Endothelial cell of umbilical vein (primary cell): Measurements from ENCODE around the gene INPP5K. TPM values are rescaled to one million over a fixed set of nuclear protein-coding genes. Genes with fewer than 3 reads are reported as not detected.
A peak's percentile ranks its signal among the peaks of the same experiment; 100 is the strongest.
"Not testable (repeated sequence)": the region's sequence is repeated elsewhere in the genome, so short reads cannot be mapped to it uniquely, and the experiment has no call there.

ENCODE experiments used
- BruUV-seq: library from RNA; stranded (reverse); fragments of 400-500 nt; replicated peaks from 2 replicates; lab custom pipeline; 2021; lab: Mats Ljungman, UMichigan
- CTCF ChIA-PET: fragments of 300-600, 350-600 bp; sonication (Branson Sonifier 250); formaldehyde crosslinking; loops from one replicate; lab custom pipeline; 2021; ENCODE audit warnings: antibody characterized with exemption, inconsistent platforms; lab: Charles Lee
- POLR2A ChIA-PET: fragments of 300-600, 350-600 bp; sonication (Branson Sonifier 250); formaldehyde crosslinking; loops from one replicate; lab custom pipeline; 2021; ENCODE audit warnings: antibody characterized with exemption, inconsistent platforms; lab: Charles Lee
- DNase-seq: peaks from one replicate; pipeline ENCODE4 v3.0.0-alpha.2; 2011; ENCODE audit warnings: low read depth, low spot score
- FAIRE-seq: peaks from 2 replicates; lab custom pipeline; 2011; peaks lifted over from hg19 to GRCh38; lab: Jason Lieb, UNC
- H2AFZ ChIP-seq: 2 replicates; pipeline ENCODE4 v1.6.0; 2012; ENCODE audit warnings: low read depth, low read length, control low read depth, inconsistent platforms
- H3K27ac ChIP-seq: 2 replicates; pipeline ENCODE4 v1.5.1; 2011; ENCODE audit warnings: low read depth, mild to moderate bottlenecking, control low read depth, low read length, moderate library complexity; ENCODE audit not compliant: insufficient read depth
- H3K27me3 ChIP-seq, 2 experiments: 2 replicates each; pipeline versions ENCODE4 v1.6.0 to v1.6.1; 2011; ENCODE audit warnings: low read length in 2 of 2, mixed read lengths in 1 of 2; ENCODE audit not compliant: control insufficient read depth in 2 of 2, insufficient read depth in 2 of 2
- H3K36me3 ChIP-seq, 2 experiments: 2 replicates in 1 of 2; 3 replicates in 1 of 2; pipeline ENCODE4 v1.5.1; 2011; ENCODE audit warnings: low read length in 2 of 2, mild to moderate bottlenecking in 1 of 2, moderate library complexity in 1 of 2; ENCODE audit not compliant: control insufficient read depth in 2 of 2, insufficient read depth in 2 of 2; ENCODE audit errors: extremely low read depth in 1 of 2
- H3K4me1 ChIP-seq: 3 replicates; pipeline ENCODE4 v1.5.1; 2011; ENCODE audit warnings: mild to moderate bottlenecking, low read length; ENCODE audit not compliant: control insufficient read depth, insufficient read depth; ENCODE audit errors: extremely low read depth
- H3K4me2 ChIP-seq: 2 replicates; pipeline ENCODE4 v1.6.1; 2011; ENCODE audit warnings: low read length, control low read depth, mixed read lengths; ENCODE audit not compliant: insufficient read depth
- H3K4me3 ChIP-seq, 3 experiments: fragments of 200-600 bp in 1 of 3; sonication (generic), shearing (Covaris generic) in 1 of 3; replicated peaks in 1 of 3; 2 replicates each; pipeline ENCODE4 v1.5.1; 2011 to 2016; ENCODE audit warnings: control low read depth in 3 of 3, low read length in 3 of 3, mild to moderate bottlenecking in 2 of 3, inconsistent platforms in 1 of 3, low read depth in 1 of 3, moderate library complexity in 1 of 3; ENCODE audit not compliant: insufficient read depth in 1 of 3
- H3K79me2 ChIP-seq: 2 replicates; pipeline ENCODE4 v1.6.0; 2012; ENCODE audit warnings: low read length, inconsistent platforms; ENCODE audit not compliant: control insufficient read depth, insufficient read depth
- H3K9ac ChIP-seq: replicated peaks from 2 replicates; pipeline ENCODE3; 2011; ENCODE audit warnings: low read length, control low read depth; ENCODE audit not compliant: insufficient read depth; ENCODE audit errors: extremely low read depth
- H3K9me1 ChIP-seq: replicated peaks from 3 replicates; pipeline ENCODE4 v1.6.0; 2011; ENCODE audit warnings: mild to moderate bottlenecking, low read length; ENCODE audit not compliant: control insufficient read depth, insufficient read depth; ENCODE audit errors: extremely low read depth
- H3K9me3 ChIP-seq: replicated peaks from 2 replicates; pipeline ENCODE4 v1.5.1; 2012; ENCODE audit warnings: low read length, inconsistent platforms; ENCODE audit not compliant: control insufficient read depth, insufficient read depth
- H4K20me1 ChIP-seq: replicated peaks from 2 replicates; pipeline ENCODE3; 2011; ENCODE audit warnings: mild to moderate bottlenecking, low read length; ENCODE audit not compliant: control insufficient read depth, insufficient read depth; ENCODE audit errors: extremely low read depth
- CTCF ChIP-seq, 2 donors: IDR thresholded peaks; 1 replicate in 1 of 2; 2 replicates in 1 of 2; pipeline ENCODE4 v1.5.1; 2011; ENCODE audit warnings: low read length in 2 of 2, mild to moderate bottlenecking in 2 of 2, moderate library complexity in 2 of 2, control low read depth in 1 of 2, inconsistent platforms in 1 of 2, low read depth in 1 of 2; ENCODE audit not compliant: insufficient read depth in 1 of 2; ENCODE audit errors: extremely low read depth in 1 of 2
- EZH2 ChIP-seq: IDR thresholded peaks from 2 replicates; pipeline ENCODE4 v1.6.1; 2012; ENCODE audit warnings: borderline replicate concordance, low read depth, mild to moderate bottlenecking, moderate library complexity, low read length, inconsistent platforms; ENCODE audit not compliant: severe bottlenecking
- FOS ChIP-seq: IDR thresholded peaks from 2 replicates; pipeline ENCODE4 v1.6.1; 2011; ENCODE audit warnings: mild to moderate bottlenecking, low read length, moderate library complexity, borderline replicate concordance; ENCODE audit not compliant: insufficient read depth
- GATA2 ChIP-seq: IDR thresholded peaks from 2 replicates; pipeline ENCODE4 v1.7.0; 2011; ENCODE audit warnings: low read depth, mild to moderate bottlenecking, moderate library complexity, mixed read lengths, low read length; ENCODE audit not compliant: insufficient read length, insufficient read depth
- JUN ChIP-seq: IDR thresholded peaks from 2 replicates; pipeline ENCODE4 v1.6.1; 2011; ENCODE audit warnings: borderline replicate concordance, low read depth; ENCODE audit not compliant: insufficient read length, insufficient read depth
- MAX ChIP-seq: IDR thresholded peaks from 2 replicates; pipeline ENCODE4 v1.6.1; 2011; ENCODE audit not compliant: insufficient read depth, insufficient read length
- MYC ChIP-seq: IDR thresholded peaks from one replicate; pipeline ENCODE4 v1.6.1; 2011; ENCODE audit warnings: mild to moderate bottlenecking, low read depth, low read length
- POLR2A ChIP-seq: IDR thresholded peaks from 2 replicates; pipeline ENCODE4 v1.6.1; 2012; ENCODE audit warnings: low read depth, mild to moderate bottlenecking, control low read depth, low read length
- POLR2AphosphoS5 ChIP-seq: IDR thresholded peaks from 2 replicates; pipeline ENCODE4 v1.6.1; 2012; ENCODE audit warnings: low read depth, mild to moderate bottlenecking, control low read depth, low read length, moderate library complexity; ENCODE audit not compliant: insufficient read depth
- dilution Hi-C: fragments of 300-500 bp; cut with MboI; formaldehyde crosslinking; loops from one replicate; pipeline ENCODE4 v1.15.0; 2019; ENCODE audit warnings: low sequenced_read_pairs; ENCODE audit not compliant: extremely low pct_ligation_motif_present
- intact Hi-C: fragments of 100-400 bp; cut with micrococcal nuclease; formaldehyde crosslinking; loops from one replicate; pipeline ENCODE4 v1.10.0; 2022
- polyA plus RNA-seq, 4 experiments: library from polyadenylated mRNA; depleted of rRNA in 3 of 4; stranded (reverse) in 3 of 4; unstranded in 1 of 4; fragments of >200 nt; gene quantifications; 2 replicates each; pipeline versions ENCODE4 v1.2.1 to v1.2.3, GENCODE V29; 2011 to 2012; ENCODE audit warnings: missing spikeins in 1 of 4
- total RNA-seq: library from RNA; stranded (reverse); gene quantifications from 2 replicates; pipeline ENCODE4 v1.2.3, GENCODE V29; 2021

Gene INPP5K
- total and polyA plus RNA-seq, 2 donors (not counting 3 experiments of a cell fraction or from before 2014, with no cell fraction given): 44.2 to 54.1 TPM

DNA sequence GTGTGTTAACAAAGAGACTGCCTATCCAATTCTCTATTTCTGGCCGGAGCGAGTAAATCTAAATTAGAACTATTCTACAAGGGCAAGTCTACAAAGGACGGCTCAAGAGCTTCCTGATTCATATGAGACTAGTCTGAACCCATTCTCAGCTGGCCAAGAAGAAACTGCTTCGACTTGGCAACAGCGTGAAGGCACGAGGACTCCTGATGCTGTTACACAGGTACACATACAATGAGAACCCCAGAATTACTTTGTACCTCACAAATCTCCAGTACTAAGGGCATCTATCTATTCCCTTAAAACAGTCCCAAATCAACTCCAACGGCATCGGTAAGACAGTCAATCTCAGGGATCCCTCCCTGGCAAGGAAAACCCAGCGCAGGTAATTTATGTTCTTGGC is 61.9 kb downstream of the INPP5K start:
- Histone ChIP-seq H2AFZ (no peak overlapping the region), H3K9me3 (no peaks in the 10 kb centered on the region), H3K27me3 (no peaks in the 10 kb centered on the region), H3K4me1 (peaks cover 11% of the 10 kb centered on the region), H3K9me1 (no peaks in the 10 kb centered on the region), H3K4me2 (peak overlapping the region; percentile 73), H3K36me3 (no peaks in the 10 kb centered on the region), H3K27ac (peak overlapping the region; percentile 91), H4K20me1 (no peaks in the 10 kb centered on the region), H3K79me2 (peaks cover 64% of the 10 kb centered on the region), H3K4me3 (peak overlapping the region; percentile 83 to 95 (median 89)), H3K9ac (peak overlapping the region; percentile 96)
- BruUV-seq: TSS peak; percentile 27
- intact Hi-C loops: no loop called here
- peak; percentile 43 for FAIRE-seq
- TF ChIP-seq EZH2 (no peak), POLR2AphosphoS5 (no peak), JUN (no peak), MAX (no peak), POLR2A (no peak), GATA2 (no peak), MYC (no peak), CTCF (IDR thresholded peaks at IDR 0.05; ENCODE audit: extremely low read depth in 1 of 2, insufficient read depth in 1 of 2, low read depth in 1 of 2, low read length in 2 of 2) (no peak), FOS (no peak)
- ChIA-PET POLR2A (interaction anchor here (1.8 kb wide), 1 partner anchor 31 kb away, joined by 3 read pairs; no protein-coding TSS in a partner anchor), CTCF (interaction anchor here (0.8 to 3.3 kb wide), 4 partner anchors 16 to 89 kb away, joined by 3 to 24 read pairs (median 8); partner anchors contain the start of gene INPP5K)
- DNase-seq: peak; percentile 28
- dilution Hi-C loops: no loop called here

DNA sequence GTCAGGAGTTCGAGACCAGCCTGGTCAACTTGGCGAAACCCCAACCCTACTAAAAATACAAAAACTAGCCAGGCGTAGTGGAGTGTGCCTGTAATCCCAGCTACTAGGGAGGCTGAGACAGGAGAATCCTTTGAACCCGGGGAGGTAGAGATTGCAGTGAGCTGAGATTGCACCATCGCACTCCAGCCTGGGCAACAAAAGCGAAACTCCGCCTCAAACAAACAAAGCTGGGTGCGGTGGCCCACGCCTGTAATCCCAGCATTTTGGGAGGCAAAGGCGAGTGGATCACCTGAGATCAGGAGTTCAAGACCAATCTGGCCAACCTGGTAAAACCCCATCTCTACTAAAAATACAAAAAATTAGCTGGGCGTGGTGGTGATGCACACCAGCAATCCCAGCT is 62.7 kb downstream of the INPP5K start:
- dilution Hi-C loops, H3K4me3 ChIP-seq, H4K20me1 ChIP-seq, H3K4me2 ChIP-seq, H3K27me3 ChIP-seq, DNase-seq, H3K9ac ChIP-seq, intact Hi-C loops, H3K27ac ChIP-seq, BruUV-seq, H3K9me3 ChIP-seq, H2AFZ ChIP-seq, H3K9me1 ChIP-seq, FAIRE-seq, H3K36me3 ChIP-seq, POLR2A ChIA-PET: not testable (repeated sequence)
- Histone ChIP-seq H3K79me2 (peaks cover 73% of the 10 kb centered on the region), H3K4me1 (peaks cover 11% of the 10 kb centered on the region)
- CTCF ChIA-PET: interaction anchor here (1.3 to 3.3 kb wide), 4 partner anchors 15 to 88 kb away, joined by 3 to 24 read pairs (median 16); partner anchors contain the start of gene INPP5K
